ENCODE data around the gene EPN2.

- TF ChIP-seq CTCF (IDR thresholded peaks at IDR 0.05 in 4 of 5, conservative IDR thresholded peaks at IDR 0.05 in 1 of 5) (no peak), POLR2A (IDR thresholded peaks at IDR 0.05) (no peak)
Measured at GRCh38 chr17:19339341-19339815, 102.2 kb downstream of the EPN2 start.
